ENCODE results near the gene MGAT4A. TPM values are rescaled to one million over a fixed set of nuclear protein-coding genes. Genes with fewer than 3 reads are reported as not detected.

The MGAT4A gene
- total RNA-seq, 1 donor from 2014 or later: 3.2 TPM

DNA sequence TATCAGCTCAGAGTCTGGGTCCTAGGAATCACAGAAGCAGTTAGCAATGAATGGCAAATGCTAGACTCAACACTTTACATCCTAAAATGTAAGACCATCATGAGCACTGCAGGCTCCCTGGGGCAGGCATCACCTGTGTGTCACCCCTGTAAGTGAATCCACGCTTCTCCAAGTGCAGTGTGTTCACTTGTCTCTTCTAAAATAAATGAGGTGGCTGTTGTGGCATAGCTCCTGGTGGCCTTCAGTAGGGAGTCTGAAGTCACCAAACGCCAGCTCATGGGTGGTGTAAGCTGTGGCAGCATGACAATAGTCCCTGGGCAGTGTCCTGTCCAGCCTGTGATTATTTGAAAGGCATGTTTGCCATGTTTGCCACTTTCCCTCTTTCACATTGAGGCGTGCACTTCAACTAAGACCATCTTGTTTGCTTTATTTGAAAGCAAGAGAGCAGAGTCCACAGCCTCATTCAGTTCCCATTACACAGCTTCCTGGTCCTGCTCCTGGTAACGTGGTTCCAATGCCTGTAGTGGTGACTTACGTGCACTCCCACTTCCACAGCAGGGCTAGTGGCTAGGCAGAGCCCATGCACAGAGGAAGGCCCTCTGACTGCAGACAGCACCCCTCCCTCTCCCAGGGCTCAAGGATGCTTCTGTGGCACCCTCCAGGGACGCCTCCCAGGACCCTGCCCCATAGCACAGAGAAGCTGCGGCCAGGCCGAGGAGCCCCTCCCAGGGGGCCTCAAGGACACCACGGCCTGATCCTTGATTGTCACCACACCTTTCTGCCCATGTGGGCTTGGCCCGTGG lies 146.9 kb downstream of the MGAT4A start:
- H3K4me3 ChIP-seq (ENCODE audit: low read depth, low read length): no peak overlapping the region
- no peak for DNase-seq (ENCODE audit: low read depth)
- H3K36me3 ChIP-seq (ENCODE audit: control insufficient read depth, insufficient read depth, low read length): no peaks in the 10 kb centered on the region
- H3K27me3 ChIP-seq (ENCODE audit: control insufficient read depth, insufficient read depth, low read length): no peaks in the 10 kb centered on the region
- TF ChIP-seq, protein P1, sequence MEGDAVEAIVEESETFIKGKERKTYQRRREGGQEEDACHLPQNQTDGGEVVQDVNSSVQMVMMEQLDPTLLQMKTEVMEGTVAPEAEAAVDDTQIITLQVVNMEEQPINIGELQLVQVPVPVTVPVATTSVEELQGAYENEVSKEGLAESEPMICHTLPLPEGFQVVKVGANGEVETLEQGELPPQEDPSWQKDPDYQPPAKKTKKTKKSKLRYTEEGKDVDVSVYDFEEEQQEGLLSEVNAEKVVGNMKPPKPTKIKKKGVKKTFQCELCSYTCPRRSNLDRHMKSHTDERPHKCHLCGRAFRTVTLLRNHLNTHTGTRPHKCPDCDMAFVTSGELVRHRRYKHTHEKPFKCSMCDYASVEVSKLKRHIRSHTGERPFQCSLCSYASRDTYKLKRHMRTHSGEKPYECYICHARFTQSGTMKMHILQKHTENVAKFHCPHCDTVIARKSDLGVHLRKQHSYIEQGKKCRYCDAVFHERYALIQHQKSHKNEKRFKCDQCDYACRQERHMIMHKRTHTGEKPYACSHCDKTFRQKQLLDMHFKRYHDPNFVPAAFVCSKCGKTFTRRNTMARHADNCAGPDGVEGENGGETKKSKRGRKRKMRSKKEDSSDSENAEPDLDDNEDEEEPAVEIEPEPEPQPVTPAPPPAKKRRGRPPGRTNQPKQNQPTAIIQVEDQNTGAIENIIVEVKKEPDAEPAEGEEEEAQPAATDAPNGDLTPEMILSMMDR (IDR thresholded peaks at IDR 0.05; ENCODE audit: insufficient read depth, low read length, poor library complexity, severe bottlenecking): no peak

DNA sequence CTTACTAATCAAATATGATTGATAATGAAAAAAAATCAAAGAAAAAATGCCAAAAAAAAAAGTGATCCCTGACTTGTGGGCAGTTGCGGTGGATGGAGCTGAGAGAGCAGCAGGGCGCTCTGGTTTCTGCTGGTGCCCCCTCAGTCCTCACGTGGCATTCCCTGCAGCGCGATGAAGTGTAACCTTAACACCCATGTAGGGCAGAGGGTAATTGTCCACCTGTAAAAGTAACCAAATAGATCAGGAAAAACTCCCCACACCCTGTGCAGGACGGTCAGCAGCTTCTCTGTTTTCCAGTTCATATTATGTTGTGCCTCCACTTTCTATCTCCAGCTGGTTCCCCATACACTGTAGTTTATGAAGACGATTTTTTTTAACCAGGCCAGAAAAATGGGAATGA lies 147.7 kb downstream of the MGAT4A start:
- no peak for DNase-seq (ENCODE audit: low read depth)
- H3K36me3 ChIP-seq (ENCODE audit: control insufficient read depth, insufficient read depth, low read length): no peaks in the 10 kb centered on the region
- TF ChIP-seq, protein P1 (IDR thresholded peaks at IDR 0.05; ENCODE audit: insufficient read depth, low read length, poor library complexity, severe bottlenecking): no peak
- no peak overlapping the region for H3K4me3 ChIP-seq (ENCODE audit: low read depth, low read length)
- H3K27me3 ChIP-seq (ENCODE audit: control insufficient read depth, insufficient read depth, low read length): no peaks in the 10 kb centered on the region

DNA sequence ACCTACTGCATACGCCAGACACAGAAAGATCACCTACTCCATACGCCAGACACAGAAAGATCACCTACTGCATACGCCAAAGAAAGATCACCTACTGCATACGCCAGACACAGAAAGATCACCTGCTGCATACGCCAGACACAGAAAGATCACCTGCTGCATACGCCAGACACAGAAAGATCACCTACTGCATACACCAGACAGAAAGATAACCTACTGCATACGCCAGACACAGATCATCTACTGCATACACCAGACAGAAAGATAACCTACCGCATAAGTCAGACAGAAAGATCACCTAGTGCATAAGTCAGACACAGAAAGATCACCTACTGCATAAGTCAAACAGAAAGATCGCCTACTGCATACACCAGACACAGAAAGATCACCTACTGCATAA lies 148.4 kb downstream of the MGAT4A start:
- DNase-seq (ENCODE audit: low read depth): no peak
- TF ChIP-seq, protein P1 (IDR thresholded peaks at IDR 0.05; ENCODE audit: insufficient read depth, low read length, poor library complexity, severe bottlenecking): no peak
- Histone ChIP-seq H3K27me3 (ENCODE audit: control insufficient read depth, insufficient read depth, low read length) (no peaks in the 10 kb centered on the region), H3K36me3 (ENCODE audit: control insufficient read depth, insufficient read depth, low read length) (no peaks in the 10 kb centered on the region), H3K4me3 (ENCODE audit: low read depth, low read length) (no peak overlapping the region)

DNA sequence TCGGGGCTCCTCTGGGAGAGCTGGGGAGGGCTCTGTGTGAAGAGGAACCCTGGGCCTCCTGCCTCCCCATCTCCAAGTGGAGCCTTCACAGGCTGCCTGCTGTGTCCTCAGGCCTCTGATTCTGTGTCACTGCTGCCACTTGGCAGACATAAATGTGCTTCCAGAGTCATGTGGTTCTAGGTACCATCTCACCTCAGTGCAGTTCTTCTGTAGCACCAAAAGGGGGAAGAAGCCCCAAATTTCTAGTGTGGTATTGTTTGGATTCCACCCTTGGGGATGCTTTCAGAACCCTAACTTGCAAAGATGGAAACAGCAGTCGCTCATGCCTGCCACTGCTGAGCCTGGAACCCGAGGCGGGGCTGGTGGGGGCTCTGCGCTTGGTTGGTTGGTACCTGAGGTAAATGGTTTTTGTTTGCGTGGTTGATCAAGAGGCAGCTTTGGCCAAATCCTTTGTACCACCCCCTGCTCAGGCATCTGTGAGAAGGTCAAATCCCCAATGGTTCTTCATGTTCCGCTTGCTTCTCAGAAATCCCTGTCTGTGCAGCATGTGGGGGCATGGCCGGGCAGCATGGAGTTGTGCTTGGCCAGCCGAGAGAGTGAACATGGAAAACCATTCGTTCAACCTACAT lies 150.2 kb downstream of the MGAT4A start:
- Histone ChIP-seq H3K4me3 (ENCODE audit: low read depth, low read length) (no peak overlapping the region), H3K27me3 (ENCODE audit: control insufficient read depth, insufficient read depth, low read length) (no peaks in the 10 kb centered on the region), H3K36me3 (ENCODE audit: control insufficient read depth, insufficient read depth, low read length) (no peaks in the 10 kb centered on the region)
- DNase-seq (ENCODE audit: low read depth): no peak
- TF ChIP-seq, protein P1 (IDR thresholded peaks at IDR 0.05; ENCODE audit: insufficient read depth, low read length, poor library complexity, severe bottlenecking): no peak

DNA sequence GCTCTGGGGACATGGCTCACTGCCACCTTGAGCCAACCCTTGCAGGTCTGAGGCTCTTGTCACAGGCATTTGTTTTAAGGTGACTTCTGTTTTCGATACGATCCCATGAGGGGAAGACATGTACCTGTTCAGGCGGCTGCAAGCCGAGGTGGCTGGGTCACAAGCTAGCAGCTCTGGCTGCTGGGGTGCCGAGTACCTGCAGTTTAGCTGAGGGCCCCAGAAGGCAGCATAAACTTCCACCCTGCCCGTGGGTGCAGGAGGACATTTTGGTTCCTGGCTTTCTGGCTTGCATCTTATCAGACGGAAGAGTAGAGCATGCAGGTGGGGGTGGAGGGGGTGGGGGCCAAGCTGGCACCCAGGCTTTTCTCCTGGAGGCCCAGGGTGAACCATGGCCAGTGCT lies 151.0 kb downstream of the MGAT4A start:
- Histone ChIP-seq H3K36me3 (ENCODE audit: control insufficient read depth, insufficient read depth, low read length) (no peaks in the 10 kb centered on the region), H3K27me3 (ENCODE audit: control insufficient read depth, insufficient read depth, low read length) (no peaks in the 10 kb centered on the region), H3K4me3 (ENCODE audit: low read depth, low read length) (no peak overlapping the region)
- TF ChIP-seq, protein P1 (IDR thresholded peaks at IDR 0.05; ENCODE audit: insufficient read depth, low read length, poor library complexity, severe bottlenecking): no peak
- no peak for DNase-seq (ENCODE audit: low read depth)
